ENCODE data around the gene SCRN2.

Gene SCRN2

GRCh38 chr17:47883589-47884426, 42.7 kb upstream of the SCRN2 start:
- in situ Hi-C loops (cut with HindIII; ENCODE audit: low pct_ligation_motif_present, low sequenced_read_pairs): no loop called here
- TF ChIP-seq CTCF (IDR thresholded peaks at IDR 0.05; ENCODE audit: low read depth, low read length, missing control alignments): no peak
- H3K27ac ChIP-seq: no peak overlapping the region
- H3K36me3 ChIP-seq (replicated peaks): no peaks in the 10 kb centered on the region
- peaks cover 3% of the 10 kb centered on the region for H3K27me3 ChIP-seq (replicated peaks)
- DNase-seq: no peak
- no peak overlapping the region for H3K4me3 ChIP-seq (ENCODE audit: low read depth, low read length)

GRCh38 chr17:47882695-47883588, 41.9 kb upstream of the SCRN2 start:
- no peaks in the 10 kb centered on the region for H3K36me3 ChIP-seq (replicated peaks)
- no peak for TF ChIP-seq CTCF (IDR thresholded peaks at IDR 0.05; ENCODE audit: low read depth, low read length, missing control alignments)
- in situ Hi-C loops (cut with HindIII; ENCODE audit: low pct_ligation_motif_present, low sequenced_read_pairs): no loop called here
- H3K27me3 ChIP-seq (replicated peaks): peaks cover 3% of the 10 kb centered on the region
- no peak for DNase-seq
- H3K4me3 ChIP-seq (ENCODE audit: low read depth, low read length): no peak overlapping the region
- H3K27ac ChIP-seq: no peak overlapping the region

GRCh38 chr17:47882247-47882646, 41.2 kb upstream of the SCRN2 start:
- DNase-seq: no peak
- Histone ChIP-seq H3K4me3 (ENCODE audit: low read depth, low read length) (no peak overlapping the region), H3K36me3 (replicated peaks) (no peaks in the 10 kb centered on the region), H3K27me3 (replicated peaks) (peaks cover 3% of the 10 kb centered on the region), H3K27ac (no peak overlapping the region)
- in situ Hi-C loops (cut with HindIII; ENCODE audit: low pct_ligation_motif_present, low sequenced_read_pairs): no loop called here
- no peak for TF ChIP-seq CTCF (IDR thresholded peaks at IDR 0.05; ENCODE audit: low read depth, low read length, missing control alignments)

GRCh38 chr17:47879776-47880454, 38.8 kb upstream of the SCRN2 start:
- DNase-seq: no peak
- no peak overlapping the region for H3K4me3 ChIP-seq (ENCODE audit: low read depth, low read length)
- H3K27me3 ChIP-seq (replicated peaks): peaks cover 5% of the 10 kb centered on the region
- TF ChIP-seq CTCF (IDR thresholded peaks at IDR 0.05; ENCODE audit: low read depth, low read length, missing control alignments): no peak
- no peaks in the 10 kb centered on the region for H3K36me3 ChIP-seq (replicated peaks)
- in situ Hi-C loops (cut with HindIII; ENCODE audit: low pct_ligation_motif_present, low sequenced_read_pairs): no loop called here
- no peak overlapping the region for H3K27ac ChIP-seq

GRCh38 chr17:47879028-47879585, 38.0 kb upstream of the SCRN2 start:
- in situ Hi-C loops (cut with HindIII; ENCODE audit: low pct_ligation_motif_present, low sequenced_read_pairs): no loop called here
- no peak for TF ChIP-seq CTCF (IDR thresholded peaks at IDR 0.05; ENCODE audit: low read depth, low read length, missing control alignments)
- no peaks in the 10 kb centered on the region for H3K36me3 ChIP-seq (replicated peaks)

More at GRCh38 chr17:47879028-47879585, 38.0 kb upstream of the SCRN2 start:
- no peak overlapping the region for H3K4me3 ChIP-seq (ENCODE audit: low read depth, low read length)
- DNase-seq: peak; percentile 59
- H3K27ac ChIP-seq: no peak overlapping the region
- peaks cover 11% of the 10 kb centered on the region for H3K27me3 ChIP-seq (replicated peaks)

Data from brain microvascular endothelial cell (primary cell).